Measurements from ENCODE around the gene NCKAP5L.

The NCKAP5L gene

DNA sequence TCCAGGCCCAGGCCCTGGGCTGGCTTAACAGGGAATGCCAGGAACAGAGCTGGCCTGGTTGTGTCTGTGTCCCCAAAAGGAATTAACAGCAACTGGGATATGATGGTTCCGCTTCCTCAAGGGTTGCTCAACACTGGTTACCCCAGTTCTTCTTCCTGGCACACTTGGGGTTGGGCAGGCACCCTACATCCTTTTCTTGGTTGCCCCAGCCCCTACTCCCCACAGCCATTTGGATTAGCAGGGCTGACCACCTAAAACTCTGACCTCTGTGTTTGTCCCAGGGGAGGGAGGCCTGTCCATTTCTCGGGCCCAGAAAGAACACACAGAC, 30.8 kb downstream of the NCKAP5L start:
- no peaks in the 10 kb centered on the region for H4K20me1 ChIP-seq (ENCODE audit: control insufficient read depth, insufficient read depth, low read depth, low read length)
- no peak for TF ChIP-seq EZH2phosphoT487 (IDR thresholded peaks at IDR 0.05; ENCODE audit: borderline replicate concordance, low read length)
- TF ChIP-seq, protein P1, sequence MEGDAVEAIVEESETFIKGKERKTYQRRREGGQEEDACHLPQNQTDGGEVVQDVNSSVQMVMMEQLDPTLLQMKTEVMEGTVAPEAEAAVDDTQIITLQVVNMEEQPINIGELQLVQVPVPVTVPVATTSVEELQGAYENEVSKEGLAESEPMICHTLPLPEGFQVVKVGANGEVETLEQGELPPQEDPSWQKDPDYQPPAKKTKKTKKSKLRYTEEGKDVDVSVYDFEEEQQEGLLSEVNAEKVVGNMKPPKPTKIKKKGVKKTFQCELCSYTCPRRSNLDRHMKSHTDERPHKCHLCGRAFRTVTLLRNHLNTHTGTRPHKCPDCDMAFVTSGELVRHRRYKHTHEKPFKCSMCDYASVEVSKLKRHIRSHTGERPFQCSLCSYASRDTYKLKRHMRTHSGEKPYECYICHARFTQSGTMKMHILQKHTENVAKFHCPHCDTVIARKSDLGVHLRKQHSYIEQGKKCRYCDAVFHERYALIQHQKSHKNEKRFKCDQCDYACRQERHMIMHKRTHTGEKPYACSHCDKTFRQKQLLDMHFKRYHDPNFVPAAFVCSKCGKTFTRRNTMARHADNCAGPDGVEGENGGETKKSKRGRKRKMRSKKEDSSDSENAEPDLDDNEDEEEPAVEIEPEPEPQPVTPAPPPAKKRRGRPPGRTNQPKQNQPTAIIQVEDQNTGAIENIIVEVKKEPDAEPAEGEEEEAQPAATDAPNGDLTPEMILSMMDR (IDR thresholded peaks at IDR 0.05; ENCODE audit: low read depth, low read length, poor library complexity, severe bottlenecking), result no peak

DNA sequence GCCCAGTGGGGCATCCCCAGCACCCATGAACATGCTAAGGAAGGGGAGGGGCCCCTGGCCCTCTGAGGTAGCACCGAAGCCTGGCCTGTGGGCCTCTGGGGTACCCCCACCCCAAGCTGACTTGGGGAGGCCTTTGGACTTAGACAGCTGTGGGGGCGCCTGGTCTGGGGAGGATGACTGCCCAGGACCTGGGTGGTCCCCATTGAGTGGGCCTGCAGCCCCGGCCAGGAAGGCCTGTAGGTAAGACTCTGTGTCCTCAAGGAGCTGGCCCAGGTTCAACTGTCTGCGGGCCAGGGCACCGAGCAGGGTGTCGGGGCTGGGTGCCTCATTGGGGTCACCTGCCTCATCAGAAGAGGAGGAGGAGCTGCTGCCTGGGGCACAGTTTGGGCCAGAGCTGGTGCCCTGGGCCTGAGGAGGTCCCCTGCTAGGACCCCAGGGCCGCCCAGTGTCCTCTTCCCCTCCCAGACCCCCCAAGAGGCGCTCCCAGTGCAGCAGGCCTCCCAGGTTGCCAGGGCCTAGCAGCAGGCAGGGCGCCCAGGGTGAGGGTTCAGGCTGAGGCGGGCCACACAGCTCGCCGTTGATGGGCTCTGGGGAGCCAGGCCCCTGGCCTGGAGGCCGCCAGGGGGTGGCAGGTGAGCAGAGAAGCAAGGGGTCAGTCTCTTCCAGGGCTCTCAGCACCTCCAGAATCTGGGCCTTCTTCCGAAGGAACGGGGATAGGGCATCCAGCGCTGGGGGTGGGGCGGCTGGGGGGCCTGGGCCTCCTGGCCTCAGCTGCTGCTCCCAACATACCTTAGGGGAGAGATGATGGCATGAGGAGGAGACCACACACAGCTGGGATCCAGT, 31.4 kb downstream of the NCKAP5L start:
- H3K36me3 ChIP-seq (ENCODE audit: control insufficient read depth, low read length), result peaks cover 5% of the 10 kb centered on the region; the same call in 1 of the 2 replicates
- no peaks in the 10 kb centered on the region for H3K4me1 ChIP-seq (ENCODE audit: control insufficient read depth, low read length)
- no peaks in the 10 kb centered on the region for H3F3A ChIP-seq (ENCODE audit: control insufficient read depth, insufficient read depth)
- TF ChIP-seq, protein P1 (IDR thresholded peaks at IDR 0.05; ENCODE audit: low read depth, low read length, poor library complexity, severe bottlenecking), result no peak
- no peak for TF ChIP-seq EZH2phosphoT487 (IDR thresholded peaks at IDR 0.05; ENCODE audit: borderline replicate concordance, low read length)
- H3K4me3 ChIP-seq (ENCODE audit: low read length), result no peak overlapping the region
- H3K9me2 ChIP-seq (replicated peaks; ENCODE audit: control insufficient read depth, low read length), result no peaks in the 10 kb centered on the region
- no peak overlapping the region for H3K4me2 ChIP-seq (ENCODE audit: low read length)
- H3K27ac ChIP-seq (ENCODE audit: low read depth, low read length), result no peak overlapping the region
- no peaks in the 10 kb centered on the region for H3K9me3 ChIP-seq (ENCODE audit: control insufficient read depth, insufficient read depth, low read length)
- no peaks in the 10 kb centered on the region for H3K79me2 ChIP-seq (ENCODE audit: control insufficient read depth, low read length)
- H3K27me3 ChIP-seq (ENCODE audit: control insufficient read depth, low read length), result no peaks in the 10 kb centered on the region
- H4K20me1 ChIP-seq (ENCODE audit: control insufficient read depth, insufficient read depth, low read depth, low read length), result no peaks in the 10 kb centered on the region

More for the DNA sequence above, 30.8 kb downstream of the NCKAP5L start:
- peaks cover 5% of the 10 kb centered on the region; the same call in 1 of the 2 replicates for H3K36me3 ChIP-seq (ENCODE audit: control insufficient read depth, low read length)
- no peak overlapping the region for H3K4me3 ChIP-seq (ENCODE audit: low read length)
- H3K4me2 ChIP-seq (ENCODE audit: low read length), result no peak overlapping the region
- no peaks in the 10 kb centered on the region for H3K4me1 ChIP-seq (ENCODE audit: control insufficient read depth, low read length)
- no peak overlapping the region for H3K27ac ChIP-seq (ENCODE audit: low read depth, low read length)
- no peaks in the 10 kb centered on the region for H3F3A ChIP-seq (ENCODE audit: control insufficient read depth, insufficient read depth)
- no peaks in the 10 kb centered on the region for H3K27me3 ChIP-seq (ENCODE audit: control insufficient read depth, low read length)
- no peaks in the 10 kb centered on the region for H3K9me3 ChIP-seq (ENCODE audit: control insufficient read depth, insufficient read depth, low read length)
- no peaks in the 10 kb centered on the region for H3K9me2 ChIP-seq (replicated peaks; ENCODE audit: control insufficient read depth, low read length)
- H3K79me2 ChIP-seq (ENCODE audit: control insufficient read depth, low read length), result no peaks in the 10 kb centered on the region

DNA sequence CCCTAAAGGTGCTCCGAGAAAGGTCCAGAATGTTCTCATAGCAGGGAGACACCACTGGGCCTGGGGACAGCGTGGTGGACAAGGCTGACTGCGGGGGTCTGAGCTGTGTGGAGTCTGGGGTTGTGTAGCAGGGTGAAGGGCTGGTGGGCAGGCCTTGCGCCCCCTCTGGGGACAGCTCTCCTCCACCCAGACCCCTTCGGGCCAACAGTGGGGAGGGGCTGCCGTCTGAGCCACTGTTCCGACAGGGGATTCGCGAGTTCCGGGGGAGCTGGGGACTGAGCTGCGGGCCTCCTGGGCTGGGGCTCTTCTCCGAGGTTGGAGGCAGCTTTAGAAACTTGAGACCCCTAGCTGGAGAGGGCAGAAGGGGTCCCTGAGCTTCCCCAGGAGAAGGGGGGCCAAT, 32.1 kb downstream of the NCKAP5L start:
- no peaks in the 10 kb centered on the region for H4K20me1 ChIP-seq (ENCODE audit: control insufficient read depth, insufficient read depth, low read depth, low read length)
- no peaks in the 10 kb centered on the region for H3K9me2 ChIP-seq (replicated peaks; ENCODE audit: control insufficient read depth, low read length)
- H3K36me3 ChIP-seq (ENCODE audit: control insufficient read depth, low read length), result peaks cover 5% of the 10 kb centered on the region; the same call in 1 of the 2 replicates
- H3K4me3 ChIP-seq (ENCODE audit: low read length), result no peak overlapping the region
- TF ChIP-seq, protein P1 (IDR thresholded peaks at IDR 0.05; ENCODE audit: low read depth, low read length, poor library complexity, severe bottlenecking), result no peak
- no peak for TF ChIP-seq EZH2phosphoT487 (IDR thresholded peaks at IDR 0.05; ENCODE audit: borderline replicate concordance, low read length)
- no peak overlapping the region for H3K27ac ChIP-seq (ENCODE audit: low read depth, low read length)
- no peaks in the 10 kb centered on the region for H3K27me3 ChIP-seq (ENCODE audit: control insufficient read depth, low read length)
- H3K79me2 ChIP-seq (ENCODE audit: control insufficient read depth, low read length), result no peaks in the 10 kb centered on the region
- H3K4me1 ChIP-seq (ENCODE audit: control insufficient read depth, low read length), result no peaks in the 10 kb centered on the region
- H3K4me2 ChIP-seq (ENCODE audit: low read length), result no peak overlapping the region
- H3F3A ChIP-seq (ENCODE audit: control insufficient read depth, insufficient read depth), result no peaks in the 10 kb centered on the region
- H3K9me3 ChIP-seq (ENCODE audit: control insufficient read depth, insufficient read depth, low read length), result no peaks in the 10 kb centered on the region
